Hepatocyte (in vitro differentiated cells): ENCODE results near the gene MDM2. TPM values are rescaled to one million over a fixed set of nuclear protein-coding genes. Genes with fewer than 3 reads are reported as not detected.
"Not testable (repeated sequence)": the region's sequence is repeated elsewhere in the genome, so short reads cannot be mapped to it uniquely, and the experiment has no call there.

ENCODE experiments used
- DNase-seq: peaks from one replicate; pipeline ENCODE4 v3.0.0-alpha.2; 2016; ENCODE audit warnings: low spot score
- H2AFZ ChIP-seq: fragments of 200-600 bp; sonication (generic); 2 replicates; pipeline ENCODE4 v1.6.0; 2016; ENCODE audit warnings: antibody characterized with exemption, mild to moderate bottlenecking
- H3K27ac ChIP-seq: fragments of 200-600 bp; sonication (generic); 2 replicates; pipeline ENCODE4 v1.5.1; 2016; ENCODE audit warnings: mild to moderate bottlenecking
- H3K27me3 ChIP-seq: fragments of 200-600 bp; sonication (generic); 2 replicates; pipeline ENCODE4 v1.6.1; 2016
- H3K36me3 ChIP-seq: fragments of 200-600 bp; sonication (generic); replicated peaks from 2 replicates; pipeline ENCODE4 v1.5.1; 2016; ENCODE audit warnings: low read depth; ENCODE audit not compliant: insufficient read depth
- H3K4me1 ChIP-seq: fragments of 200-600 bp; sonication (generic); 2 replicates; pipeline ENCODE4 v1.5.1; 2016; ENCODE audit warnings: mild to moderate bottlenecking, moderate library complexity; ENCODE audit not compliant: insufficient read depth
- H3K4me2 ChIP-seq: fragments of 200-600 bp; sonication (generic); 2 replicates; pipeline ENCODE4 v1.6.0; 2016
- H3K4me3 ChIP-seq: fragments of 200-600 bp; sonication (generic); 2 replicates; pipeline ENCODE4 v1.5.1; 2016; ENCODE audit warnings: mild to moderate bottlenecking
- H3K79me2 ChIP-seq: fragments of 200-600 bp; sonication (generic); 2 replicates; pipeline ENCODE4 v1.6.0; 2017; ENCODE audit warnings: mild to moderate bottlenecking
- H3K9me2 ChIP-seq: fragments of 200-600 bp; sonication (generic); replicated peaks from 2 replicates; pipeline ENCODE4 v1.6.0; 2017; ENCODE audit warnings: mild to moderate bottlenecking; ENCODE audit not compliant: insufficient read depth
- H3K9me3 ChIP-seq: fragments of 200-600 bp; sonication (generic); 2 replicates; pipeline ENCODE4 v1.5.1; 2016; ENCODE audit warnings: low read depth, mild to moderate bottlenecking
- H4K20me1 ChIP-seq: fragments of 200-600 bp; sonication (generic); 2 replicates; pipeline ENCODE4 v1.6.0; 2016; ENCODE audit warnings: mild to moderate bottlenecking; ENCODE audit not compliant: insufficient read depth, poor library complexity, severe bottlenecking
- EZH2 ChIP-seq: fragments of 200-600 bp; sonication (generic); IDR thresholded peaks from 2 replicates; pipeline ENCODE4 v1.6.1; 2016; ENCODE audit warnings: antibody characterized with exemption, mild to moderate bottlenecking, borderline replicate concordance
- EZH2phosphoT487 ChIP-seq: fragments of 200-600 bp; sonication (generic); IDR thresholded peaks from one replicate; pipeline ENCODE4 v1.6.1; 2018; ENCODE audit warnings: antibody characterized with exemption, mild to moderate bottlenecking, low read depth, moderate library complexity; ENCODE audit not compliant: unreplicated experiment, severe bottlenecking
- WGBS: methylation state at CpG from one replicate; pipeline ENCODE4 v1.1.6; 2016; ENCODE audit warnings: low lambda C conversion rate; ENCODE audit errors: missing lambda C conversion rate; 5-methylcytosine and 5-hydroxymethylcytosine counted together
- polyA plus RNA-seq: library from polyadenylated mRNA; unstranded; fragments of >200 nt; fragmentation: Nextera tagmentation; extraction: Ambion mirVana; gene quantifications from 2 replicates; pipeline ENCODE4 v1.2.1, GENCODE V29; 2016
- total RNA-seq: library from RNA; depleted of rRNA; stranded (reverse); fragments of >200 nt; gene quantifications from 2 replicates; pipeline ENCODE4 v1.2.3, GENCODE V29; 2014
- TF ChIP-seq, protein P1 (sequence below): fragments of 200-600 bp; sonication (generic); IDR thresholded peaks from 2 replicates; pipeline ENCODE4 v1.5.1; 2016; ENCODE audit warnings: antibody characterized with exemption, mild to moderate bottlenecking; ENCODE audit not compliant: poor library complexity

The MDM2 gene
- total and polyA plus RNA-seq, 2 experiments from 2014 or later: 42.0 to 77.4 TPM

- 65% methylated on average over 12 of the region's 12 CpGs for WGBS
- H2AFZ ChIP-seq: no peak overlapping the region
Measured at GRCh38 chr12:68809190-68810026, 1.4 kb downstream of the MDM2 start.

DNA sequence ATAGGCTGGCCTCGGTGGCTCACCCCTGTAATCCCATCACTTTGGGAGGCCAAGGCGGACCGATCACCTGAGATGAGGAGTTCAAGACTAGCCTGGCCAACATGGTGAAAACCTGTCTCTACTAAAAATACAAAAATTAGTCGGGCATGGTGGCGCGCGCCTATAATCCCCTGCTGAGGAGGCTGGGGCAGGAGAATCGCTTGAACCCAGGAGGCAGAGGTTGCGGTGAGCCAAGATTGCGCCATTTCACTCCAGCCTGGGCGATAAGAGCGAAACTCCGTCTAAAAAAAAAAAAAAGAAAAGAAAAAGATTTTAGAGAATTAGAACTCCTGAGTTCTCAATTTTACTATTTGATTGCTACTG is 2.0 kb downstream of the MDM2 start:
- not testable (repeated sequence) for H3K27me3 ChIP-seq, H3K9me3 ChIP-seq, H2AFZ ChIP-seq, H3K9me2 ChIP-seq, DNase-seq, H3K36me3 ChIP-seq
- Histone ChIP-seq H4K20me1 (peaks cover 24% of the 10 kb centered on the region), H3K27ac (peak overlapping the region; percentile 100), H3K79me2 (peaks cover 60% of the 10 kb centered on the region), H3K4me2 (peak overlapping the region; percentile 79), H3K4me1 (peaks cover 12% of the 10 kb centered on the region), H3K4me3 (peak overlapping the region; percentile 68)
- 98% methylated on average over 13 of the region's 13 CpGs for WGBS

More at GRCh38 chr12:68809190-68810026, 1.4 kb downstream of the MDM2 start:
- TF ChIP-seq EZH2phosphoT487 (no peak), EZH2 (no peak)
- TF ChIP-seq, protein P1, sequence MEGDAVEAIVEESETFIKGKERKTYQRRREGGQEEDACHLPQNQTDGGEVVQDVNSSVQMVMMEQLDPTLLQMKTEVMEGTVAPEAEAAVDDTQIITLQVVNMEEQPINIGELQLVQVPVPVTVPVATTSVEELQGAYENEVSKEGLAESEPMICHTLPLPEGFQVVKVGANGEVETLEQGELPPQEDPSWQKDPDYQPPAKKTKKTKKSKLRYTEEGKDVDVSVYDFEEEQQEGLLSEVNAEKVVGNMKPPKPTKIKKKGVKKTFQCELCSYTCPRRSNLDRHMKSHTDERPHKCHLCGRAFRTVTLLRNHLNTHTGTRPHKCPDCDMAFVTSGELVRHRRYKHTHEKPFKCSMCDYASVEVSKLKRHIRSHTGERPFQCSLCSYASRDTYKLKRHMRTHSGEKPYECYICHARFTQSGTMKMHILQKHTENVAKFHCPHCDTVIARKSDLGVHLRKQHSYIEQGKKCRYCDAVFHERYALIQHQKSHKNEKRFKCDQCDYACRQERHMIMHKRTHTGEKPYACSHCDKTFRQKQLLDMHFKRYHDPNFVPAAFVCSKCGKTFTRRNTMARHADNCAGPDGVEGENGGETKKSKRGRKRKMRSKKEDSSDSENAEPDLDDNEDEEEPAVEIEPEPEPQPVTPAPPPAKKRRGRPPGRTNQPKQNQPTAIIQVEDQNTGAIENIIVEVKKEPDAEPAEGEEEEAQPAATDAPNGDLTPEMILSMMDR: no peak
- Histone ChIP-seq H3K9me3 (no peaks in the 10 kb centered on the region), H4K20me1 (peaks cover 18% of the 10 kb centered on the region), H3K27me3 (no peaks in the 10 kb centered on the region), H3K4me3 (peak overlapping the region; percentile 68), H3K4me2 (peak overlapping the region; percentile 79), H3K36me3 (no peaks in the 10 kb centered on the region), H3K79me2 (peaks cover 54% of the 10 kb centered on the region), H3K27ac (peak overlapping the region; percentile 100), H3K4me1 (peaks cover 12% of the 10 kb centered on the region), H3K9me2 (no peaks in the 10 kb centered on the region)
- DNase-seq: no peak

- H3K36me3 ChIP-seq, H3K27me3 ChIP-seq, H3K9me3 ChIP-seq, H2AFZ ChIP-seq, H3K27ac ChIP-seq, H3K4me3 ChIP-seq, H3K9me2 ChIP-seq, DNase-seq: not testable (repeated sequence)
- peak overlapping the region; percentile 79 for H3K4me2 ChIP-seq
- WGBS: 83% methylated on average over 6 of the region's 6 CpGs
- H3K4me1 ChIP-seq: peaks cover 12% of the 10 kb centered on the region
- peaks cover 31% of the 10 kb centered on the region for H4K20me1 ChIP-seq
- H3K79me2 ChIP-seq: peaks cover 74% of the 10 kb centered on the region
Measured at GRCh38 chr12:68811573-68811972, 3.6 kb downstream of the MDM2 start.

GRCh38 chr12:68812553-68813241 is 4.7 kb downstream of the MDM2 start:
- Histone ChIP-seq H3K27ac (peak overlapping the region; percentile 5), H3K4me3 (no peak overlapping the region), H2AFZ (no peak overlapping the region), H3K9me2 (no peaks in the 10 kb centered on the region), H3K27me3 (no peaks in the 10 kb centered on the region), H4K20me1 (peaks cover 32% of the 10 kb centered on the region), H3K79me2 (peaks cover 85% of the 10 kb centered on the region), H3K4me1 (peaks cover 8% of the 10 kb centered on the region), H3K9me3 (no peaks in the 10 kb centered on the region), H3K4me2 (peak overlapping the region; percentile 79), H3K36me3 (no peaks in the 10 kb centered on the region)
- TF ChIP-seq EZH2 (no peak), EZH2phosphoT487 (no peak)
- TF ChIP-seq, protein P1: no peak
- no peak for DNase-seq
- 44% methylated on average over 1 of the region's 1 CpG for WGBS
